ENCODE data around the gene SETX. TPM values are rescaled to one million over a fixed set of nuclear protein-coding genes. Genes with fewer than 3 reads are reported as not detected.

The SETX gene
- total RNA-seq, 3 donors from 2014 or later = 56.2 to 83.6 (median 80.3) TPM

DNA sequence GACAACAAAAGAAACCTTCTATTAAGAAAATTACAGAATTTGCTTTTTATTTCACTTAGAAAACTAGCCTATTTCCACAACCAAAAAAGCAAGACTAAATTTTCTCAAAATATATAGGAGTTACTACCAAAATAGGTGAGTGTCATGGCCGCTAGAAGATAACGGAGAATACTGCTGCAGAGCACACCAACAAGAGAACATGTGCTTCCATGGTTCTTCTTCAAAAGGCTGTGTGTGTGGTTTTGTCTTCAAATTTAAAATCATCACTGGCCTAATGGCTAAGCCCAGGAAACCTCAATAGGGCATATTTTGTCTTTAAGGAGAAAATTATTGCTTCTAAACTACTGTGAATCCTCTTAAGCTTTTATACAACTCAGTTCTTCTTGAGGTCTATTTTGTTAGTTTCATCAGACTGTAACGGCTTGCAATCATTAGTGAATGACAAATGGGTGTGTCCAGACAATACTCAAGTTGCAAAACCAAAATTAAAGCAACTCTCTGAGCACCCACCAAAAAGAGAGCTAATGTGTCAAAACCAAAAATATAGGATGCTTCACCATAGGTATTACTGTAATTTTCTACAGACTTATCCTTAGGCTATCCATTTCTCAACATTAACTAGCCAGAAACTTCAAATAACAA is 3.3 kb downstream of the SETX start:
- no peak overlapping the region for H3K4me3 ChIP-seq
- intact Hi-C loops (cut with DNase I; ENCODE audit: low total_unique reads) = no loop called here

DNA sequence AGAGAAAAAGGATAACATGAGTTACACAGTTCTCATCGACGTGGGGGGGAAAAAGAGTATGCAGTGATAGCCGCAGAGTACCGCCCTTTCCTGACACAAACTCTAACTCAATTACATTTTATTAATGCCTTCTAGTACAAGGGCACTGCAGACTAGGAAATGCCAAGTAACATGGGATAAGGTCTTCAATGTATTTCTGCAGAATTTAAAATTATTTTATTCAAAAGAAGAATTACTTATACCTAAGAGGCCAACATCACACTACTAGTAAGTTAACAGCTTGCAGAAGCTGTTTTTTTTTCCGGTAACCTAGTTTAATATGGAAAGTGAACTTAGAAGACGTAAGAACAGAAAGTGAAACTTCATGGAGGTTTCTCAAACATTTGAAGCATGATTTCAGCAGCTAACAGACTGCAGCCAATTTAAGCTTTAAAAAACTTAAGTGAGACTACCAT is 3.9 kb downstream of the SETX start:
- peak overlapping the region in 2 of 3 donors; percentile 28 to 29 for H3K4me3 ChIP-seq
- no peaks in the 10 kb centered on the region for H3K9me3 ChIP-seq
- H3K36me3 ChIP-seq = no peaks in the 10 kb centered on the region
- peaks cover 0 to 17% of the 10 kb centered on the region in 2 donors for H3K4me1 ChIP-seq
- TF ChIP-seq, protein P1, sequence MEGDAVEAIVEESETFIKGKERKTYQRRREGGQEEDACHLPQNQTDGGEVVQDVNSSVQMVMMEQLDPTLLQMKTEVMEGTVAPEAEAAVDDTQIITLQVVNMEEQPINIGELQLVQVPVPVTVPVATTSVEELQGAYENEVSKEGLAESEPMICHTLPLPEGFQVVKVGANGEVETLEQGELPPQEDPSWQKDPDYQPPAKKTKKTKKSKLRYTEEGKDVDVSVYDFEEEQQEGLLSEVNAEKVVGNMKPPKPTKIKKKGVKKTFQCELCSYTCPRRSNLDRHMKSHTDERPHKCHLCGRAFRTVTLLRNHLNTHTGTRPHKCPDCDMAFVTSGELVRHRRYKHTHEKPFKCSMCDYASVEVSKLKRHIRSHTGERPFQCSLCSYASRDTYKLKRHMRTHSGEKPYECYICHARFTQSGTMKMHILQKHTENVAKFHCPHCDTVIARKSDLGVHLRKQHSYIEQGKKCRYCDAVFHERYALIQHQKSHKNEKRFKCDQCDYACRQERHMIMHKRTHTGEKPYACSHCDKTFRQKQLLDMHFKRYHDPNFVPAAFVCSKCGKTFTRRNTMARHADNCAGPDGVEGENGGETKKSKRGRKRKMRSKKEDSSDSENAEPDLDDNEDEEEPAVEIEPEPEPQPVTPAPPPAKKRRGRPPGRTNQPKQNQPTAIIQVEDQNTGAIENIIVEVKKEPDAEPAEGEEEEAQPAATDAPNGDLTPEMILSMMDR (IDR thresholded peaks at IDR 0.05) = no peak
- TF ChIP-seq POLR2A (IDR thresholded peaks at IDR 0.05) = no peak
- no peak for TF ChIP-seq POLR2AphosphoS5 (IDR thresholded peaks at IDR 0.05)
- H3K27ac ChIP-seq = peak overlapping the region in 1 of 2 donors; percentile 4
- no peaks in the 10 kb centered on the region for H3K27me3 ChIP-seq
- intact Hi-C loops (cut with DNase I; ENCODE audit: low total_unique reads) = no loop called here
- no peak for DNase-seq (ENCODE audit: low spot score in 2 of 2)

More for the DNA sequence above, 3.3 kb downstream of the SETX start:
- TF ChIP-seq POLR2AphosphoS5 (IDR thresholded peaks at IDR 0.05) (no peak), POLR2A (IDR thresholded peaks at IDR 0.05) (no peak)
- TF ChIP-seq, protein P1 (IDR thresholded peaks at IDR 0.05) = no peak
- Histone ChIP-seq H3K27ac (no peak overlapping the region), H3K9me3 (no peaks in the 10 kb centered on the region), H3K36me3 (no peaks in the 10 kb centered on the region), H3K4me1 (peaks cover 0 to 17% of the 10 kb centered on the region in 2 donors), H3K27me3 (no peaks in the 10 kb centered on the region)
- DNase-seq (ENCODE audit: low spot score in 2 of 2) = no peak

DNA sequence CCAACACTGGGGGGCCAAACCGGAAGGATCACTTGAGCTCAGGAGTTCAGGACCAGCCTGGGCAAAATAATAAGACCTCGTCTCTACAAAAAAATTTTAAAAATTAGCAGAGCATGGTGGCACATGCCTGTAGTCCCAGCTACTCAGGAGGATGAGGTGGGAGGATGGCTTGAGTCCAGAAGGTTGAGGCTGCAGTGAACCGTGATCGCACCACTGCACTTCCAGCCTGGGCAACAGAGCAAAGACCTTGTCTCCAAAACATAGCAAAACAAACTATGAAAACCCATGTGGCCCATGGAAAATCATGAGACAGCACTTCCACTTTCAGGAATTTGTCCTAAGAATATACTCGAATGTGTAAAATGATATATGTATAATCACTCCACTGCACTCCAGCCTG is 6.1 kb downstream of the SETX start:
- no peak overlapping the region for H3K4me3 ChIP-seq
- intact Hi-C loops (cut with DNase I; ENCODE audit: low total_unique reads) = no loop called here

DNA sequence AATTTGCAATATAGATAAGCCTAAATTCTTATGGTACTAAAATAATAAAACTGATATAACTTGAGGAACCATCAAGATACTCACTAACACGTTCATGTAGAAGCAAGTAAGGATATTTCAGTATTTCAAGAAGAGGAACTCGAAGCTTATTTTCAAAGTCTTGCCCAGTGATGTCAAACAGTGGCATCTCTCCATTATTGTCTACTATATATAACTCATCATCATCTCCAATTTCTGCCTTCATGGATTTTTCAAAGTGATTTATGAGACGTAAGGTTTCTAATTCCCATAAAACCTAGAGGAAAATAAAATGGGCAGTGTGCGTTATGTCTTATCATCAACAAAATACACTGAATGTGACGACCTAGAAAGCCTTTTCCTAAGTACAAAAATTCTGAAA is 8.6 kb downstream of the SETX start:
- TF ChIP-seq, protein P1 (IDR thresholded peaks at IDR 0.05) = no peak
- TF ChIP-seq POLR2AphosphoS5 (IDR thresholded peaks at IDR 0.05) = no peak
- no peak for TF ChIP-seq POLR2A (IDR thresholded peaks at IDR 0.05)
- no peak overlapping the region for H3K27ac ChIP-seq
- H3K4me3 ChIP-seq = no peak overlapping the region
- no peak for DNase-seq (ENCODE audit: low spot score in 2 of 2)
- no peaks in the 10 kb centered on the region for H3K27me3 ChIP-seq
- H3K4me1 ChIP-seq = no peaks in the 10 kb centered on the region
- H3K9me3 ChIP-seq = no peaks in the 10 kb centered on the region
- peaks cover 4% of the 10 kb centered on the region for H3K36me3 ChIP-seq
- intact Hi-C loops (cut with DNase I; ENCODE audit: low total_unique reads) = no loop called here

More for the DNA sequence above, 6.1 kb downstream of the SETX start:
- Histone ChIP-seq H3K27ac (no peak overlapping the region), H3K9me3 (no peaks in the 10 kb centered on the region), H3K27me3 (no peaks in the 10 kb centered on the region), H3K36me3 (no peaks in the 10 kb centered on the region), H3K4me1 (peaks cover 0 to 14% of the 10 kb centered on the region in 2 donors)
- TF ChIP-seq POLR2A (IDR thresholded peaks at IDR 0.05) = no peak
- TF ChIP-seq POLR2AphosphoS5 (IDR thresholded peaks at IDR 0.05) = no peak
- TF ChIP-seq, protein P1 (IDR thresholded peaks at IDR 0.05) = no peak
- DNase-seq (ENCODE audit: low spot score in 2 of 2) = no peak

DNA sequence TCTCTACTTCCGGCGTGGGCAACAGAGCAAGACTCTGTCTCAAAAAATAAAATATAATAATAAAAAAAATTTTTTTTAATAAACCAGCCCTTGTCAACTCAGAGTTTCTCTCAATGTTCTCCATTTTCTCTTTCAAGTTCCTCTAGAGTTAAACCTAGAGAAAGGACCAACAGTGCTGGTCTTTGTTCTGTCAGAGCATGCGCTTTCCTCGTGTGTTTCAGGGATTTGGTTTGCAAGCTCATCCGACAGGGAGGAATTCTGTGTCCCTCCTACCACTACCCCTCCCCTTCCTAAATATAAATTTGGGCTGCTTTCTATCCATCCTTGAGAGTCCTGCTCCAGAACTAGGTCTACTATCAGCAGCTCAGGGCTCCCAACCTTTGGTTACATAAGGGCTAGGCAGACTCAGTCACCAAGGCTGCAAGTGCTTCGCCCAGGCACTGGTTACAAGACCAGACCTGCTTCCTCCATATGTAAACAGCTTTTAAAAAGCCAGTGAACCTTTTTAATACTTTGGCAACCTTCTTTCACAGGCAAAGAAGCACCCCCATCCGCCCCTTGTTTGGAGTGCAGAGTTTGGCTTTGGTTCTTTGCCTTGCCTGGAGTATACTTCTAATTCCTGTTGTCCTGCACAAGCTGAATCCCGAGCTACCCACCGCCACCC is 13.5 kb downstream of the SETX start:
- Histone ChIP-seq H3K27me3 (no peaks in the 10 kb centered on the region), H3K9me3 (no peaks in the 10 kb centered on the region), H3K4me1 (no peaks in the 10 kb centered on the region), H3K4me3 (no peak overlapping the region), H3K36me3 (peaks cover 9% of the 10 kb centered on the region), H3K27ac (no peak overlapping the region)
- intact Hi-C loops (cut with DNase I; ENCODE audit: low total_unique reads) = no loop called here
- no peak for DNase-seq (ENCODE audit: low spot score in 2 of 2)
- TF ChIP-seq POLR2A (IDR thresholded peaks at IDR 0.05) = no peak
- TF ChIP-seq, protein P1 (IDR thresholded peaks at IDR 0.05) = no peak
- no peak for TF ChIP-seq POLR2AphosphoS5 (IDR thresholded peaks at IDR 0.05)

All from breast epithelium (tissue), 4 donors.